A549 (cell line): ENCODE results near the gene DISC1. TPM values are rescaled to one million over a fixed set of nuclear protein-coding genes. Genes with fewer than 3 reads are reported as not detected.

ENCODE experiments used
- ATAC-seq, 2 experiments: fragments of 200-7000 bp in 1 of 2; fragments of >200 bp in 1 of 2; cut with Nextera tagmentation in 1 of 2; cut with Tn5 transposase in 1 of 2; 3 replicates each; pipeline versions ENCODE4 v1.8.0 to v1.9.1; 2018 to 2020; ENCODE audit warnings: mild to moderate bottlenecking in 1 of 2, moderate library complexity in 1 of 2
- CTCF ChIA-PET: fragments of 300-600 bp; sonication (Branson Sonifier 250); formaldehyde crosslinking; extraction: SDS; loops from one replicate; lab custom pipeline; 2021; ENCODE audit warnings: antibody characterized with exemption, inconsistent platforms; lab: Yijun Ruan, JAX
- POLR2A ChIA-PET: fragments of 350-600 bp; formaldehyde crosslinking; extraction: SDS; loops from one replicate; lab custom pipeline; 2021; ENCODE audit warnings: antibody characterized with exemption, inconsistent platforms; lab: Yijun Ruan, JAX
- DNase-seq, 2 experiments: peaks; one replicate each; pipeline versions ENCODE4 v3.0.0 to v3.0.0-alpha.2; 2011 to 2016; ENCODE audit warnings: low read depth in 1 of 2, low spot score in 1 of 2
- FAIRE-seq: peaks from 2 replicates; lab custom pipeline; 2011; peaks lifted over from hg19 to GRCh38; lab: Jason Lieb, UNC
- H3K27ac ChIP-seq, 2 experiments: fragments of >200 bp; sonication (Bioruptor Twin); formaldehyde crosslinking; 3 replicates each; pipeline ENCODE4 v1.5.1; 2016 to 2017
- H3K4me1 ChIP-seq: fragments of >200 bp; sonication (Bioruptor Twin); formaldehyde crosslinking; 3 replicates; pipeline ENCODE4 v1.6.1; 2016
- H3K4me2 ChIP-seq: fragments of >200 bp; sonication (Bioruptor Twin); formaldehyde crosslinking; 3 replicates; pipeline ENCODE4 v1.6.1; 2016
- H3K4me3 ChIP-seq: fragments of >200 bp; sonication (Bioruptor Twin); formaldehyde crosslinking; 3 replicates; pipeline ENCODE4 v1.5.1; 2016
- H3K9me3 ChIP-seq: fragments of >200 bp; sonication (Bioruptor Twin); formaldehyde crosslinking; 3 replicates; pipeline ENCODE4 v1.6.1; 2016
- ATOH8 ChIP-seq: fragments of 250-450 bp; sonication (Bioruptor Pico); IDR thresholded peaks from 2 replicates; pipeline ENCODE4 v1.5.0; 2020; ENCODE audit warnings: low read depth, mild to moderate bottlenecking, moderate library complexity
- CTCF ChIP-seq: fragments of >200 bp; sonication (Bioruptor Twin); formaldehyde crosslinking; IDR thresholded peaks from 3 replicates; pipeline ENCODE4 v1.5.1; 2016
- EHF ChIP-seq: fragments of 250-450 bp; sonication (Bioruptor Pico); IDR thresholded peaks from 2 replicates; pipeline ENCODE4 v1.5.0; 2020; ENCODE audit warnings: mild to moderate bottlenecking
- FOSL2 ChIP-seq, 2 experiments: fragments of 450-650 bp in 1 of 2; fragments of >200 bp in 1 of 2; sonication (Bioruptor Twin) in 1 of 2; formaldehyde crosslinking; IDR thresholded peaks; 2 replicates each; pipeline versions ENCODE4 v1.5.0 to v1.6.1; 2016 to 2020; ENCODE audit warnings: mild to moderate bottlenecking in 1 of 2, moderate library complexity in 1 of 2
- FOXS1 ChIP-seq: fragments of 250-450 bp; sonication (Bioruptor Pico); IDR thresholded peaks from 2 replicates; pipeline ENCODE4 v1.5.0; 2020; ENCODE audit warnings: mild to moderate bottlenecking, moderate library complexity
- HES2 ChIP-seq: fragments of >200 bp; sonication (Bioruptor Twin); formaldehyde crosslinking; IDR thresholded peaks from 2 replicates; pipeline ENCODE4 v1.6.1; 2016
- HOXA7 ChIP-seq: fragments of 250-450 bp; sonication (Bioruptor Pico); IDR thresholded peaks from 2 replicates; pipeline ENCODE4 v1.5.0; 2020; ENCODE audit warnings: mild to moderate bottlenecking, moderate library complexity
- KDM1A ChIP-seq: fragments of 200-600 bp; sonication (generic); IDR thresholded peaks from 2 replicates; pipeline ENCODE4 v1.6.1; 2016; ENCODE audit warnings: low read depth, mild to moderate bottlenecking
- KDM5A ChIP-seq: fragments of 200-600 bp; sonication (generic); IDR thresholded peaks from 2 replicates; pipeline ENCODE4 v1.6.1; 2016; ENCODE audit warnings: antibody characterized with exemption, mild to moderate bottlenecking
- MAFK ChIP-seq: fragments of 450-650 bp; IDR thresholded peaks from 2 replicates; pipeline ENCODE4 v1.6.1; 2014; ENCODE audit not compliant: partially characterized antibody
- RAD21 ChIP-seq, 2 experiments: fragments of >200 bp in 1 of 2; sonication (Bioruptor Twin) in 1 of 2; formaldehyde crosslinking in 1 of 2; IDR thresholded peaks in 1 of 2; conservative IDR thresholded peaks in 1 of 2; 2 replicates in 1 of 2; 3 replicates in 1 of 2; pipeline ENCODE4 v1.6.1; 2012 to 2018; ENCODE audit warnings: inconsistent platforms in 1 of 2
- REST ChIP-seq: fragments of 200-600 bp; sonication (generic); IDR thresholded peaks from 2 replicates; pipeline ENCODE4 v1.6.1; 2016; ENCODE audit warnings: antibody characterized with exemption, mild to moderate bottlenecking, moderate library complexity
- SMC3 ChIP-seq: fragments of >200 bp; sonication (Bioruptor Twin); formaldehyde crosslinking; IDR thresholded peaks from 3 replicates; pipeline ENCODE4 v1.6.1; 2018; ENCODE audit warnings: inconsistent platforms
- SREBF2 ChIP-seq: fragments of 450-650 bp; IDR thresholded peaks from 2 replicates; pipeline ENCODE4 v1.6.1; 2014; ENCODE audit warnings: mild to moderate bottlenecking, moderate library complexity
- TFCP2L1 ChIP-seq: fragments of 250-450 bp; sonication (Bioruptor Pico); IDR thresholded peaks from 2 replicates; pipeline ENCODE4 v1.5.0; 2021; ENCODE audit warnings: mild to moderate bottlenecking
- WGBS: methylation state at CpG from one replicate; pipeline ENCODE4 v1.1.6; 2017; ENCODE audit errors: missing lambda C conversion rate; 5-methylcytosine and 5-hydroxymethylcytosine counted together
- polyA plus RNA-seq, 4 experiments: library from polyadenylated mRNA; depleted of rRNA in 3 of 4; stranded (reverse); fragments of >200 nt; fragmentation: RNase III in 1 of 4; extraction: RNeasy Plus Mini Kit Qiagen cat#74134 plus additional on column Dnase treatment in 1 of 4; gene quantifications; 2 replicates in 3 of 4; 3 replicates in 1 of 4; pipeline ENCODE4 v1.2.3, GENCODE V29; 2011 to 2017

Gene DISC1
- polyA plus RNA-seq, 2 of the 4 experiments (the other 2 are of a cell fraction): 0.39 to 0.74 TPM

GRCh38 chr1:231584117-231584516 lies 42.5 kb upstream of the DISC1 start:
- CTCF ChIA-PET: interaction anchor here (0.6 to 2.1 kb wide), 27 partner anchors 9 to 950 kb away, joined by 3 to 11 read pairs (median 4); partner anchors contain the start of gene TSNAX
- peak; percentile 88 to 90 for ATAC-seq

GRCh38 chr1:231584921-231585320 lies 41.7 kb upstream of the DISC1 start:
- no peak overlapping the region for H3K4me3 ChIP-seq
- POLR2A ChIA-PET: interaction anchor here (1.2 kb wide), 1 partner anchor 166 kb away, joined by 5 read pairs; no protein-coding TSS in a partner anchor
- FAIRE-seq (no peak), ATAC-seq (no peak), DNase-seq (no peak)
- H3K4me2 ChIP-seq: no peak overlapping the region
- H3K27ac ChIP-seq: no peak overlapping the region
- H3K4me1 ChIP-seq: peaks cover 20% of the 10 kb centered on the region
- CTCF ChIA-PET: interaction anchor here (0.7 to 2.1 kb wide), 20 partner anchors 9 to 951 kb away, joined by 3 to 11 read pairs (median 5); partner anchors contain the start of gene TSNAX
- 68% methylated on average over 5 of the region's 5 CpGs for WGBS
- TF ChIP-seq EHF (CRISPR knock-in tag) (no peak), TFCP2L1 (no peak), SREBF2 (no peak), HES2 (no peak)
- no peaks in the 10 kb centered on the region for H3K9me3 ChIP-seq

More at GRCh38 chr1:231584117-231584516, 42.5 kb upstream of the DISC1 start:
- POLR2A ChIA-PET: interaction anchor here (1.0 to 1.2 kb wide), 3 partner anchors 165 to 246 kb away, joined by 5 to 6 read pairs (median 5); partner anchors contain the start of genes EXOC8 and SPRTN
- 14% methylated on average over 3 of the region's 3 CpGs for WGBS
- FAIRE-seq: peak; percentile 86
- H3K4me3 ChIP-seq: no peak overlapping the region
- H3K9me3 ChIP-seq: no peaks in the 10 kb centered on the region
- DNase-seq: peak; percentile 67 to 86
- peak overlapping the region; percentile 25 to 36; a peak in 3 of 6 replicates for H3K27ac ChIP-seq
- H3K4me2 ChIP-seq: peak overlapping the region; percentile 37; the same call in 2 of the 3 replicates
- peaks cover 20% of the 10 kb centered on the region for H3K4me1 ChIP-seq
- TF ChIP-seq FOSL2 (IDR thresholded peaks at IDR 0.05) (no peak), FOSL2 (CRISPR knock-in tag; IDR thresholded peaks at IDR 0.05) (0 out of 2 replicates have a peak, but pooled peaks have one; percentile 12), REST (no peak), ATOH8 (CRISPR knock-in tag) (no peak), RAD21 (conservative IDR thresholded peaks at IDR 0.05 in 1 of 2, IDR thresholded peaks at IDR 0.05 in 1 of 2) (peak; percentile 78), SMC3 (peak; percentile 74), SREBF2 (no peak), CTCF (peak; percentile 69), TFCP2L1 (no peak), KDM5A (no peak)

GRCh38 chr1:231590453-231591198 lies 36.0 kb upstream of the DISC1 start:
- H3K4me1 ChIP-seq: no peaks in the 10 kb centered on the region
- CTCF ChIA-PET: interaction anchor here (0.6 to 5.4 kb wide), 26 partner anchors 9 to 308 kb away, joined by 3 to 54 read pairs (median 4); partner anchors contain the start of genes EXOC8 and SPRTN
- no peak for TF ChIP-seq KDM1A
- TF ChIP-seq RAD21 (conservative IDR thresholded peaks at IDR 0.05 in 1 of 2, IDR thresholded peaks at IDR 0.05 in 1 of 2): peak; percentile 92 to 95
- peak; percentile 40 for TF ChIP-seq MAFK
- TF ChIP-seq CTCF: peak; percentile 93
- TF ChIP-seq HES2: no peak
- TF ChIP-seq FOXS1: no peak
- TF ChIP-seq SMC3: peak; percentile 86
- TF ChIP-seq HOXA7 (CRISPR knock-in tag): no peak
- ATAC-seq (peak; percentile 99), FAIRE-seq (no peak), DNase-seq (peak; percentile 35 to 83)
- peak overlapping the region in 1 of 2 experiments; percentile 36; a peak in 2 of 6 replicates for H3K27ac ChIP-seq
- no peaks in the 10 kb centered on the region for H3K9me3 ChIP-seq
- no peak overlapping the region for H3K4me3 ChIP-seq
- 20% methylated on average over 12 of the region's 12 CpGs for WGBS
- POLR2A ChIA-PET: interaction anchor here (1.6 kb wide), 1 partner anchor 253 kb away, joined by 4 read pairs; the partner anchor contains the start of genes EXOC8 and SPRTN
- H3K4me2 ChIP-seq: peak overlapping the region; percentile 22
